GM18498 (cell line): Measurements from ENCODE around the gene CYP2E1.
"Not testable (repeated sequence)": the region's sequence is repeated elsewhere in the genome, so short reads cannot be mapped to it uniquely, and the experiment has no call there.

Experiments
- ATAC-seq: cut with Tn5 transposase; IDR thresholded peaks from one replicate; pipeline ENCODE4 v1.9.1; 2021; ENCODE audit warnings: mild to moderate bottlenecking, moderate library complexity; ENCODE audit not compliant: unreplicated experiment

Gene CYP2E1

GRCh38 chr10:133526957-133527588 lies at the start of gene CYP2E1:
Gene CYP2E1 (plus strand): TSS chr10:133527363. CDS start chr10:133527396, 33 bp downstream.
- no peak for ATAC-seq

- ATAC-seq, result no peak
Observed at GRCh38 chr10:133481086-133481643, 46.0 kb upstream of the CYP2E1 start.

- no peak for ATAC-seq
Observed at GRCh38 chr10:133481657-133482056, 45.5 kb upstream of the CYP2E1 start.

- ATAC-seq, result no peak
Observed at GRCh38 chr10:133484818-133485217, 42.3 kb upstream of the CYP2E1 start.

- ATAC-seq, result no peak
Observed at GRCh38 chr10:133487085-133487484, 40.1 kb upstream of the CYP2E1 start.

GRCh38 chr10:133488354-133488753 lies 38.8 kb upstream of the CYP2E1 start:
- no peak for ATAC-seq

- peak; percentile 72 for ATAC-seq
Observed at GRCh38 chr10:133489816-133490588, 37.2 kb upstream of the CYP2E1 start.

- not testable (repeated sequence) for ATAC-seq
Observed at GRCh38 chr10:133493562-133493961, 33.6 kb upstream of the CYP2E1 start.

- ATAC-seq, result not testable (repeated sequence)
Observed at GRCh38 chr10:133497363-133497762, 29.8 kb upstream of the CYP2E1 start.

GRCh38 chr10:133499176-133499575 lies 28.0 kb upstream of the CYP2E1 start:
- not testable (repeated sequence) for ATAC-seq

- ATAC-seq, result not testable (repeated sequence)
Observed at GRCh38 chr10:133500897-133501296, 26.3 kb upstream of the CYP2E1 start.

GRCh38 chr10:133509700-133510099 lies 17.5 kb upstream of the CYP2E1 start:
- ATAC-seq, result no peak

GRCh38 chr10:133511408-133511807 lies 15.8 kb upstream of the CYP2E1 start:
- no peak for ATAC-seq

- no peak for ATAC-seq
Observed at GRCh38 chr10:133511907-133512528, 15.1 kb upstream of the CYP2E1 start.

- ATAC-seq, result no peak
Observed at GRCh38 chr10:133515471-133515870, 11.7 kb upstream of the CYP2E1 start.

- no peak for ATAC-seq
Observed at GRCh38 chr10:133516057-133516456, 11.1 kb upstream of the CYP2E1 start.

- ATAC-seq, result not testable (repeated sequence)
Observed at GRCh38 chr10:133518517-133518916, 8.6 kb upstream of the CYP2E1 start.

GRCh38 chr10:133520193-133520738 lies 6.9 kb upstream of the CYP2E1 start:
- ATAC-seq, result peak; percentile 98

GRCh38 chr10:133523631-133524203 lies 3.4 kb upstream of the CYP2E1 start:
- ATAC-seq, result no peak

- no peak for ATAC-seq
Observed at GRCh38 chr10:133525444-133525843, 1.7 kb upstream of the CYP2E1 start.

GRCh38 chr10:133527771-133528271 lies 658 bp downstream of the CYP2E1 start:
- no peak for ATAC-seq
